Pancreas (tissue), 10 donors: Measurements from ENCODE around the gene TFF1. TPM values are rescaled to one million over a fixed set of nuclear protein-coding genes. Genes with fewer than 3 reads are reported as not detected.

Experiments used
- ATAC-seq, 4 donors: fragments of 200-7000 bp; cut with Tn5 transposase; one replicate each; pipeline versions ENCODE4 v1.8.0 to v1.9.1; 2020; ENCODE audit warnings: mild to moderate bottlenecking in 4 of 4, moderate library complexity in 4 of 4
- DNase-seq, 6 donors: peaks; one replicate each; pipeline ENCODE4 v3.0.0-alpha.2; 2020
- FAIRE-seq: peaks from 2 replicates; lab custom pipeline; 2012; peaks lifted over from hg19 to GRCh38; lab: Jason Lieb, UNC
- H3K27ac ChIP-seq, 4 donors: fragments of 200-600 bp; sonication (generic); 1 replicate in 3 of 4; 2 replicates in 1 of 4; pipeline versions ENCODE4 v1.5.0 to v1.8.0; 2020
- H3K27me3 ChIP-seq, 4 donors: fragments of 200-600 bp; one replicate each; pipeline ENCODE4 v1.8.0; 2021
- H3K36me3 ChIP-seq, 3 donors: fragments of 200-600 bp; sonication (generic) in 1 of 3; one replicate each; pipeline versions ENCODE4 v1.5.0 to v1.8.0; 2020 to 2021
- H3K4me1 ChIP-seq, 3 donors: fragments of 200-600 bp; one replicate each; pipeline ENCODE4 v1.8.0; 2021
- H3K4me3 ChIP-seq, 4 donors: fragments of 200-600 bp; sonication (generic) in 2 of 4; one replicate each; pipeline versions ENCODE4 v1.5.0 to v1.8.0; 2020 to 2021
- H3K9me3 ChIP-seq, 4 donors: fragments of 200-600 bp; one replicate each; pipeline ENCODE4 v1.8.0; 2021
- CTCF ChIP-seq, 4 donors: fragments of 200-600 bp; sonication (generic) in 3 of 4; IDR thresholded peaks; one replicate each; pipeline versions ENCODE4 v1.5.0 to v1.8.0; 2021; ENCODE audit warnings: antibody characterized with exemption in 4 of 4
- WGBS, 2 donors: extraction: QIAGEN DNeasy Blood & Tissue Kit; methylation state at CpG; one replicate each; pipeline ENCODE4 v1.1.7; 2013; 5-methylcytosine and 5-hydroxymethylcytosine counted together
- intact Hi-C, 3 donors: fragments of 100-400 bp; cut with DNase I; formaldehyde crosslinking; loops; one replicate each; pipeline versions ENCODE4 v1.11.1 to v1.14.2; 2022
- polyA plus RNA-seq, 2 donors: library from polyadenylated mRNA; stranded (reverse); fragments of 200-250 nt; gene quantifications; one replicate each; pipeline ENCODE4 v1.2.3, GENCODE V29; 2013
- total RNA-seq, 6 donors: library from RNA; stranded (reverse); fragmentation: NEBNext Ultra II Directional in 4 of 6; extraction: Animal tissue kit (Norgen Biotek cat#: 25700) in 4 of 6; gene quantifications; one replicate each; pipeline versions ENCODE4 v1.2.1 to v1.2.4, GENCODE V29; 2021 to 2023
- donor health status: healthy with polysubstance abuse.
- donor health status: DM: no; HTN: no; CAD: no; lungs with moderate emphysema.
- donor health status: DM: no; HTN: no; CAD: no.
- donor health status: control.
- donor health status: control.
- donor health status: Bipolar disorder and iron deficiency.
- donor health status: DM: yes; HTN: yes; CAD: no.
- donor health status: DM: no; HTN: no; CAD: no.
- donor health status: DM: no; HTN: no; CAD: no.
- donor health status: DM: yes; HTN: yes; CAD: no.

TFF1 gene
- total and polyA plus RNA-seq, 8 donors: 0.80 to 40.6 (median 2.9) TPM; not detected in 1

GRCh38 chr21:42356046-42356445 lies 10.3 kb downstream of the TFF1 start:
- no peak overlapping the region for H3K27ac ChIP-seq
- no peaks in the 10 kb centered on the region for H3K27me3 ChIP-seq
- intact Hi-C loops: no loop called here
- WGBS, 2 donors: 71 to 82% methylated on average over 2 of the region's 2 CpGs
- H3K36me3 ChIP-seq: no peaks in the 10 kb centered on the region
- H3K4me3 ChIP-seq: no peak overlapping the region
- H3K4me1 ChIP-seq: no peaks in the 10 kb centered on the region
- ATAC-seq (no peak), DNase-seq (no peak), FAIRE-seq (no peak)
- no peak for TF ChIP-seq CTCF (IDR thresholded peaks at IDR 0.05)
- no peaks in the 10 kb centered on the region for H3K9me3 ChIP-seq

DNA sequence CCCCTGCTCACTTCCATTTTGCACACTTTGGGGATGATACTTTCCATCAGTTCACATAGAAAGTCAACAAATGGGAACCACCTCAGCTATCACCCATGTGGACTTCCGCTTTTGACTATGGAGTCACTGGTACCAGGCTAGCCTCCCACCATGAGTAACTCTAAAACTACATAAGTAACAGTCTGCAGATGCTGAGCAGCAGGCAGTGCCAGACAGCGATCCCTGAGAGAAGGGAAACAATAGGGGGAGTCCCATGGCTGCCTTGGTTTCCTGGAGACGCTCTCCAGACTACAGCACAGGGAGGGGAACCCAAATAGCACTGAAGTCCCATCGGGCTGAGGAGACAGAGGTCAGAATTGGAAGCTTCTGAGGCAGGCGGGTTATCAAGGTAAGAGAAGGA lies 12.7 kb downstream of the TFF1 start:
- H3K4me1 ChIP-seq: no peaks in the 10 kb centered on the region

GRCh38 chr21:42352441-42353095 lies 13.8 kb downstream of the TFF1 start:
- intact Hi-C loops: no loop called here
- no peak overlapping the region for H3K4me3 ChIP-seq
- H3K9me3 ChIP-seq: no peaks in the 10 kb centered on the region
- TF ChIP-seq CTCF (IDR thresholded peaks at IDR 0.05): no peak
- no peaks in the 10 kb centered on the region for H3K27me3 ChIP-seq
- DNase-seq: no peak
- H3K36me3 ChIP-seq: no peaks in the 10 kb centered on the region
- ATAC-seq: no peak
- H3K27ac ChIP-seq: no peak overlapping the region
- 75 to 84% methylated on average over 14 of the region's 14 CpGs for WGBS, 2 donors
- H3K4me1 ChIP-seq: no peaks in the 10 kb centered on the region
- no peak for FAIRE-seq

More for the DNA sequence above, 12.7 kb downstream of the TFF1 start:
- FAIRE-seq: no peak
- ATAC-seq: no peak
- no peaks in the 10 kb centered on the region for H3K27me3 ChIP-seq
- TF ChIP-seq CTCF (IDR thresholded peaks at IDR 0.05): no peak
- 82 to 90% methylated on average over 5 of the region's 5 CpGs for WGBS, 2 donors
- intact Hi-C loops: no loop called here
- H3K27ac ChIP-seq: no peak overlapping the region
- no peak for DNase-seq
- no peaks in the 10 kb centered on the region for H3K9me3 ChIP-seq
- no peaks in the 10 kb centered on the region for H3K36me3 ChIP-seq
- H3K4me3 ChIP-seq: no peak overlapping the region

GRCh38 chr21:42351626-42352440 lies 14.5 kb downstream of the TFF1 start:
- H3K9me3 ChIP-seq: no peaks in the 10 kb centered on the region
- no peak for FAIRE-seq
- no peaks in the 10 kb centered on the region for H3K4me1 ChIP-seq
- ATAC-seq: no peak
- H3K4me3 ChIP-seq: no peak overlapping the region
- intact Hi-C loops: no loop called here
- H3K27ac ChIP-seq: no peak overlapping the region
- H3K36me3 ChIP-seq: no peaks in the 10 kb centered on the region
- peak in 1 of 6 donors; percentile 5 for DNase-seq
- TF ChIP-seq CTCF (IDR thresholded peaks at IDR 0.05): no peak
- no peaks in the 10 kb centered on the region for H3K27me3 ChIP-seq
- 66 to 74% methylated on average over 11 of the region's 11 CpGs for WGBS, 2 donors
